Keratinocyte (primary cell): ENCODE measurements around the gene ERMARD.

Experiments used
- CTCF ChIP-seq, 3 experiments: IDR thresholded peaks in 1 of 3; conservative IDR thresholded peaks in 1 of 3; optimal IDR thresholded peaks in 1 of 3; 2 replicates in 2 of 3; 3 replicates in 1 of 3; pipeline versions ENCODE3 to v1.5.1; 2011; ENCODE audit warnings: low read length in 3 of 3, mild to moderate bottlenecking in 3 of 3, moderate library complexity in 2 of 3, control low read depth in 1 of 3, inconsistent platforms in 1 of 3; ENCODE audit not compliant: insufficient read depth in 2 of 3; ENCODE audit errors: extremely low read depth in 1 of 3
- EZH2 ChIP-seq: IDR thresholded peaks from one replicate; pipeline ENCODE4 v1.6.1; 2012; ENCODE audit warnings: inconsistent platforms, mild to moderate bottlenecking, low read length, moderate library complexity

GRCh38 chr6:169827290-169827717, 75.9 kb downstream of the ERMARD start:
- TF ChIP-seq CTCF (optimal IDR thresholded peaks at IDR 0.05 in 1 of 3, IDR thresholded peaks at IDR 0.05 in 1 of 3, conservative IDR thresholded peaks at IDR 0.05 in 1 of 3; ENCODE audit: extremely low read depth in 1 of 3, insufficient read depth in 2 of 3, low read length in 3 of 3) (no peak), EZH2 (no peak)
